Kidney epithelial cell (primary cell): ENCODE results near the gene HLA-DPB1. TPM values are rescaled to one million over a fixed set of nuclear protein-coding genes. Genes with fewer than 3 reads are reported as not detected.

Source experiments
- DNase-seq: peaks from one replicate; pipeline ENCODE4 v3.0.0-alpha.2; 2010; ENCODE audit warnings: low read depth
- H3K27me3 ChIP-seq: 2 replicates; pipeline ENCODE4 v1.6.0; 2011; ENCODE audit warnings: low read length; ENCODE audit not compliant: control insufficient read depth, insufficient read depth
- H3K36me3 ChIP-seq: 2 replicates; pipeline ENCODE4 v1.5.1; 2011; ENCODE audit warnings: low read length; ENCODE audit not compliant: control insufficient read depth, insufficient read depth
- H3K4me3 ChIP-seq: 2 replicates; pipeline ENCODE4 v1.5.1; 2011; ENCODE audit warnings: low read depth, mild to moderate bottlenecking, control low read depth, low read length
- CTCF ChIP-seq: IDR thresholded peaks from 2 replicates; pipeline ENCODE4 v1.5.1; 2011; ENCODE audit warnings: mild to moderate bottlenecking, moderate library complexity, low read length, control low read depth, inconsistent platforms; ENCODE audit not compliant: insufficient read depth, poor library complexity, severe bottlenecking
- total RNA-seq: library from RNA; depleted of rRNA; stranded (reverse); fragments of >200 nt; gene quantifications from 2 replicates; pipeline ENCODE4 v1.2.3, GENCODE V29; 2015

Gene HLA-DPB1
- total RNA-seq, 1 donor from 2014 or later: 5.5 TPM

DNA sequence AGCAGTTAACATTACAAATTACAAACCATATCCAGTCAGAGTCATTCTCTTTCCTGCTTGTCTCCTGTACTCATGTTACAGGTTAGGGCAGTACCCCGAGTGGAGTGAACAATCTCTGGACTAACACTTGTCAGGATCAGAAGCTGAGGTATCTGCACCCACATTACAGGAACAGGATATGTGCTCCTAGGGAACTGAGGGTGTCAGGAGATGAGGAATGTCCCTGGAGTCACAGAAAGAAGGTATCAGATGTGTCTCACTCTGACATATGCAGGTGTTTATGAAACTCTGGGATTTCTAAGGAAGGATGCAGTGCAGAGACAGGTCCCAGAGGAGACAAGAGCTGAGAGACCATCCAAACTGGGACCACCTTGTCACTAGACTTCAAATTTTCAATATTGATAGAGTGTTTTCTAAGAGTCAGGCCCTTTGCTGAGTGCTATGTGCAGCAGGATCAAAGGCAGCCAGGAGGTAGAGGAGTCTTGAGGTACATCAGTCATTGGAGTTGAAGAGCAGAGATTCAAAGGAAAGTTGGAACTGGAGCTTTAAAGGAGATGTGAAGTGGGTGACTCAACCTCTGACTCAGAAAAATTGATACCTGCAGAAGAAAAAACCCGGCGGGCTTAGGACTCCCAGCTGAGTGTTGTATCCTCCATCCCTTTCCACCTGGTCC is 12.6 kb downstream of the HLA-DPB1 start:
- TF ChIP-seq CTCF: no peak
- H3K27me3 ChIP-seq: no peaks in the 10 kb centered on the region
- no peak overlapping the region for H3K4me3 ChIP-seq
- H3K36me3 ChIP-seq: no peaks in the 10 kb centered on the region
- no peak for DNase-seq

DNA sequence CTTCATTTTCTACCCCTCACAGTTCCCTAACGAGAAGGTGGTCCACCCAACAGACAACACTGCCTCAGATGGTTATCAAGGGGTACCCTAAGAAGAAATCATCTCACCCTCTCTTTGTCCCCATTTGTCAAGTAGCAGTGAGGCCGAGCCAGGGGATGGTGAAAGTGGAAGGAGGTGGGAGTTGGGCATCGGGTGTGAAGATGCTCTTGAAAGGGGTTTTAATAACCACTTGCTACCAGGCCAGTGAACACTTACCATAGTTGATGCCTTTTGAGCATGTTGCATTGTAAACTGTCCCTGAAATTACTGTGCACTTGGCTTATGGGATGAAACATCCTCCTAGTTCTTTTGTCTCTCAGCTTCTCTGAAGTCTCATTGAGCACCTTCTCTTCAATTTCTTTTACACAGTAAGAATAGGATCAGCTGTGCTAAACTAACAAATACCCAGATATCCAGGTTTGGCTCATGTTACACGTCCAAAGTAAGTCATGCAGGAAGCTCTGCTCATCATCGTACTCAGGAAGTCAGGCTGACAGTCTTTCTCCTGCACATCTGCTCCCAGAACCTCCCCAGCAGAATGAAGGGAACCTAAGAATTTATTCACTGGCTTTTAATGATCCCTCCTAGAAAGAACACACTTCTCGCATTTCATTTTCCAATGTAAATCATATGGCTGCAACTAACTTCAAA is 13.3 kb downstream of the HLA-DPB1 start:
- Histone ChIP-seq H3K4me3 (no peak overlapping the region), H3K36me3 (no peaks in the 10 kb centered on the region), H3K27me3 (no peaks in the 10 kb centered on the region)
- DNase-seq: no peak
- no peak for TF ChIP-seq CTCF

- no peaks in the 10 kb centered on the region for H3K36me3 ChIP-seq
- no peak overlapping the region for H3K4me3 ChIP-seq
- TF ChIP-seq CTCF: peak; percentile 23
- no peak for DNase-seq
- no peaks in the 10 kb centered on the region for H3K27me3 ChIP-seq
These were observed 16.2 kb downstream of the HLA-DPB1 start for GRCh38 chr6:33091957-33092356.

DNA sequence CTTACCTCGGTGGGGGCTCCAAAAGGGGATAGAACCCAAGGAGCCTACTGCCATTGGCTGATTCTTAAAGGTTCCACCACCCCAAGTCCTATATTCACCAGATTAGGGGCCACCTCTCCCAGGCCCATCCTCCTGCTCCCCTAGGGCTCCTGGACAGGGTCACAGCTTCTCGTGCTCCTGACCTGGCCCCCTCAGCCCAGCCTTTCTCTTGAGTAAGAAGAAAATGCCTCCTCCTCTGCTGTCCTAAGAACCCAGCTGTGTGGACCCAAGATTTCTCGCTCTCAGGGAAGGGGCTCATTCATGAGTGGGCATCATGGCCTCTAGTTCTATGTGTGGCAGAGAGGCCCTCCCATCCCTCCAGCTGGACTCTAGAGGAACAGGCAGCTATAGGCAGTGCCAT is 16.6 kb downstream of the HLA-DPB1 start:
- TF ChIP-seq CTCF: no peak
- Histone ChIP-seq H3K4me3 (no peak overlapping the region), H3K27me3 (no peaks in the 10 kb centered on the region), H3K36me3 (no peaks in the 10 kb centered on the region)
- DNase-seq: no peak

DNA sequence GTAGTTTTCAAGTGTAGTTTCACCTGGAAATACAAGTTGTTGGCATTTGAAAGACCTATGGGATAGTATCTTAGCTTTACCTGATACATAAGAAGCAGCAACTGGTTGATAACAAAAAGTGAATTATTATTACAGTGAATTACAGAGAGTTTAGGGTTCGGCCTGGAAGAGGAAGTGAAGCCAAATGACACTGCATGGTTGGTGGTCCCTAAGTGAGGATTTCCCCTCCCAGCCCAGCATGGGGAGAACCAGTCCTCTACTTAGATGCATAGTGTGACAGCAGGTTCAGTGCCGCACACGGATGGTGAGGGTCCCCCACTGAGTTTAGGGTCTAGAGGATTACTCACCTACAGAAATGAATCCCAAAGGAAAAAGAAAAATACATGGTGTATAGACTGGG is 18.1 kb downstream of the HLA-DPB1 start:
- DNase-seq: no peak
- H3K36me3 ChIP-seq: no peaks in the 10 kb centered on the region
- H3K4me3 ChIP-seq: no peak overlapping the region

More for the DNA sequence above, 18.1 kb downstream of the HLA-DPB1 start:
- no peaks in the 10 kb centered on the region for H3K27me3 ChIP-seq
- TF ChIP-seq CTCF: no peak
